Endothelial cell of umbilical vein (primary cell): ENCODE measurements around the gene HOXD12. TPM values are rescaled to one million over a fixed set of nuclear protein-coding genes. Genes with fewer than 3 reads are reported as not detected.

Experiments used
- BruUV-seq: library from RNA; stranded (reverse); fragments of 400-500 nt; replicated peaks from 2 replicates; lab custom pipeline; 2021; lab: Mats Ljungman, UMichigan
- CTCF ChIA-PET: fragments of 300-600, 350-600 bp; sonication (Branson Sonifier 250); formaldehyde crosslinking; loops from one replicate; lab custom pipeline; 2021; ENCODE audit warnings: antibody characterized with exemption, inconsistent platforms; lab: Charles Lee
- POLR2A ChIA-PET: fragments of 300-600, 350-600 bp; sonication (Branson Sonifier 250); formaldehyde crosslinking; loops from one replicate; lab custom pipeline; 2021; ENCODE audit warnings: antibody characterized with exemption, inconsistent platforms; lab: Charles Lee
- DNase-seq: peaks from one replicate; pipeline ENCODE4 v3.0.0-alpha.2; 2011; ENCODE audit warnings: low read depth, low spot score
- FAIRE-seq: peaks from 2 replicates; lab custom pipeline; 2011; peaks lifted over from hg19 to GRCh38; lab: Jason Lieb, UNC
- H2AFZ ChIP-seq: 2 replicates; pipeline ENCODE4 v1.6.0; 2012; ENCODE audit warnings: low read depth, low read length, control low read depth, inconsistent platforms
- H3K27ac ChIP-seq: 2 replicates; pipeline ENCODE4 v1.5.1; 2011; ENCODE audit warnings: low read depth, mild to moderate bottlenecking, control low read depth, low read length, moderate library complexity; ENCODE audit not compliant: insufficient read depth
- H3K27me3 ChIP-seq, 2 experiments: 2 replicates each; pipeline versions ENCODE4 v1.6.0 to v1.6.1; 2011; ENCODE audit warnings: low read length in 2 of 2, mixed read lengths in 1 of 2; ENCODE audit not compliant: control insufficient read depth in 2 of 2, insufficient read depth in 2 of 2
- H3K36me3 ChIP-seq, 2 experiments: 2 replicates in 1 of 2; 3 replicates in 1 of 2; pipeline ENCODE4 v1.5.1; 2011; ENCODE audit warnings: low read length in 2 of 2, mild to moderate bottlenecking in 1 of 2, moderate library complexity in 1 of 2; ENCODE audit not compliant: control insufficient read depth in 2 of 2, insufficient read depth in 2 of 2; ENCODE audit errors: extremely low read depth in 1 of 2
- H3K4me1 ChIP-seq: 3 replicates; pipeline ENCODE4 v1.5.1; 2011; ENCODE audit warnings: mild to moderate bottlenecking, low read length; ENCODE audit not compliant: control insufficient read depth, insufficient read depth; ENCODE audit errors: extremely low read depth
- H3K4me2 ChIP-seq: 2 replicates; pipeline ENCODE4 v1.6.1; 2011; ENCODE audit warnings: low read length, control low read depth, mixed read lengths; ENCODE audit not compliant: insufficient read depth
- H3K4me3 ChIP-seq, 3 experiments: fragments of 200-600 bp in 1 of 3; sonication (generic), shearing (Covaris generic) in 1 of 3; replicated peaks in 1 of 3; 2 replicates each; pipeline ENCODE4 v1.5.1; 2011 to 2016; ENCODE audit warnings: control low read depth in 3 of 3, low read length in 3 of 3, mild to moderate bottlenecking in 2 of 3, inconsistent platforms in 1 of 3, low read depth in 1 of 3, moderate library complexity in 1 of 3; ENCODE audit not compliant: insufficient read depth in 1 of 3
- H3K79me2 ChIP-seq: 2 replicates; pipeline ENCODE4 v1.6.0; 2012; ENCODE audit warnings: low read length, inconsistent platforms; ENCODE audit not compliant: control insufficient read depth, insufficient read depth
- H3K9ac ChIP-seq: replicated peaks from 2 replicates; pipeline ENCODE3; 2011; ENCODE audit warnings: low read length, control low read depth; ENCODE audit not compliant: insufficient read depth; ENCODE audit errors: extremely low read depth
- H3K9me1 ChIP-seq: replicated peaks from 3 replicates; pipeline ENCODE4 v1.6.0; 2011; ENCODE audit warnings: mild to moderate bottlenecking, low read length; ENCODE audit not compliant: control insufficient read depth, insufficient read depth; ENCODE audit errors: extremely low read depth
- H3K9me3 ChIP-seq: replicated peaks from 2 replicates; pipeline ENCODE4 v1.5.1; 2012; ENCODE audit warnings: low read length, inconsistent platforms; ENCODE audit not compliant: control insufficient read depth, insufficient read depth
- H4K20me1 ChIP-seq: replicated peaks from 2 replicates; pipeline ENCODE3; 2011; ENCODE audit warnings: mild to moderate bottlenecking, low read length; ENCODE audit not compliant: control insufficient read depth, insufficient read depth; ENCODE audit errors: extremely low read depth
- CTCF ChIP-seq, 2 donors: IDR thresholded peaks; 1 replicate in 1 of 2; 2 replicates in 1 of 2; pipeline ENCODE4 v1.5.1; 2011; ENCODE audit warnings: low read length in 2 of 2, mild to moderate bottlenecking in 2 of 2, moderate library complexity in 2 of 2, control low read depth in 1 of 2, inconsistent platforms in 1 of 2, low read depth in 1 of 2; ENCODE audit not compliant: insufficient read depth in 1 of 2; ENCODE audit errors: extremely low read depth in 1 of 2
- GATA2 ChIP-seq: IDR thresholded peaks from 2 replicates; pipeline ENCODE4 v1.7.0; 2011; ENCODE audit warnings: low read depth, mild to moderate bottlenecking, moderate library complexity, mixed read lengths, low read length; ENCODE audit not compliant: insufficient read length, insufficient read depth
- dilution Hi-C: fragments of 300-500 bp; cut with MboI; formaldehyde crosslinking; loops from one replicate; pipeline ENCODE4 v1.15.0; 2019; ENCODE audit warnings: low sequenced_read_pairs; ENCODE audit not compliant: extremely low pct_ligation_motif_present
- intact Hi-C: fragments of 100-400 bp; cut with micrococcal nuclease; formaldehyde crosslinking; loops from one replicate; pipeline ENCODE4 v1.10.0; 2022
- polyA plus RNA-seq, 4 experiments: library from polyadenylated mRNA; depleted of rRNA in 3 of 4; stranded (reverse) in 3 of 4; unstranded in 1 of 4; fragments of >200 nt; gene quantifications; 2 replicates each; pipeline versions ENCODE4 v1.2.1 to v1.2.3, GENCODE V29; 2011 to 2012; ENCODE audit warnings: missing spikeins in 1 of 4
- total RNA-seq: library from RNA; stranded (reverse); gene quantifications from 2 replicates; pipeline ENCODE4 v1.2.3, GENCODE V29; 2021

Gene HOXD12
- total and polyA plus RNA-seq, 2 donors (not counting 3 experiments of a cell fraction or from before 2014, with no cell fraction given) = not detected

DNA sequence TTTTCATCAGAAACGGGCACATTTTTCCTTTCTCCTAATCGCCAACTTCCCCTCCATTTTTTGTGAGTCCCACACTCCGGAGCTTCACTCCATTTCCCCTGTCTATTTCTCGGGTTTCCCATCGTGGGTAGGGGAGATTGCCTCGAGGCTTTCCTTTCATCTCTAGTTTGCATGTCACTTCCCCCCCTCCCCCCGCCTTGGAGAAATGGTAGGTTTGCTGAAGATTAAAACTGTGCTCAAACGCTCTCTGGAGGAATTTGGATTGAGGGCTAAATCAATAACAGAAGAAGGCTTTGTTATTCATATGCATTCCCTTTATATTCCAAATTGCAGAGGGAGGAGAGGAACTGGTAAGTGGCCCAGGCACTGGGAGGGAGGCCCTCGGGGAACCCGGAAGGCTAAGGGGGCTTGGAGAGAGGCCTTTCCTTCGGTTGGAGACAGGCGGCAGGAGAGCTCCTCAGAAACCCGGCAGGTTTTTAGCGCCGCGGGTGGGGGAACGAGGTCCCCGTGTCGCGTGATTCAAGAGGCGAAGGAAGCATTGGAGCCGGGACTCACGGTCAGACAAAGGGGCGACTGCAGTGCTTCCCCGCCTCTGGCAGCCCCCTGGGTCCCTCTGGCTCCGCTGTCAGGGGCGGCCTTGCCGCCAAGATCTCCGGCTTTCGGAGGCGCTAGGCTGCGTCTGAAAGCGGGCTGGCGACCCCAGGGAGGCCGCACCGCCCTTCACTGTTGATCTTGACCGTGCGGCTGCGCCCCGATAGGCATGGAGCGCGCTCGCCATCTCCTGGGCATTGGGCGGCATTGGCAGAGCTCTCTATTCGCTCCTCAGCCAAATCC lies 2.4 kb upstream of the HOXD12 start:
- H3K4me2 ChIP-seq = peak overlapping the region; percentile 43
- H3K9me1 ChIP-seq = no peaks in the 10 kb centered on the region
- peak; percentile 72 for DNase-seq
- H3K4me1 ChIP-seq = peaks cover 5% of the 10 kb centered on the region
- H3K9me3 ChIP-seq = no peaks in the 10 kb centered on the region
- peaks cover 87 to 97% of the 10 kb centered on the region in 2 experiments for H3K27me3 ChIP-seq
- H3K4me3 ChIP-seq = peak overlapping the region in 1 of 3 experiments; percentile 17
- TF ChIP-seq CTCF (IDR thresholded peaks at IDR 0.05; ENCODE audit: extremely low read depth in 1 of 2, insufficient read depth in 1 of 2, low read depth in 1 of 2, low read length in 2 of 2) (peak; percentile 83 to 93), GATA2 (no peak)
- H3K27ac ChIP-seq = no peak overlapping the region
- H2AFZ ChIP-seq = peak overlapping the region; percentile 21
- peak; percentile 62 for FAIRE-seq
- H3K36me3 ChIP-seq = no peaks in the 10 kb centered on the region
- intact Hi-C loops (loop anchor here (1.0 to 5.0 kb wide), 8 partner anchors 16 to 1395 kb away; no protein-coding TSS in a partner anchor), dilution Hi-C loops (no loop called here)
- H3K9ac ChIP-seq = no peak overlapping the region
- H3K79me2 ChIP-seq = no peaks in the 10 kb centered on the region
- H4K20me1 ChIP-seq = peaks cover 6% of the 10 kb centered on the region
- BruUV-seq = no TSS peak
- POLR2A ChIA-PET = no interaction called here
- CTCF ChIA-PET = interaction anchor here (0.6 to 6.0 kb wide), 41 partner anchors 9 to 1400 kb away, joined by 3 to 113 read pairs (median 4); partner anchors contain the start of gene HOXD11
